ENCODE results near the gene SYCE3. TPM values are rescaled to one million over a fixed set of nuclear protein-coding genes. Genes with fewer than 3 reads are reported as not detected.

SYCE3 gene
- polyA plus RNA-seq, 1 of the 3 experiments (the other 2 are of a cell fraction): 3.6 TPM

GRCh38 chr22:50523458-50523805 is 39.3 kb downstream of the SYCE3 start:
- no peak overlapping the region for H2AFZ ChIP-seq (ENCODE audit: low read depth)
- no peaks in the 10 kb centered on the region for H3K9me3 ChIP-seq
- WGBS (ENCODE audit: low lambda C conversion rate): 93% methylated on average over 16 of the region's 16 CpGs
- no peak for DNase-seq
- H3K27ac ChIP-seq (ENCODE audit: low read depth in 2 of 2, low read length in 1 of 2): no peak overlapping the region
- H4K20me1 ChIP-seq (ENCODE audit: insufficient read depth): peaks cover 8% of the 10 kb centered on the region; the same call in 1 of the 2 replicates
- H3K79me2 ChIP-seq (ENCODE audit: insufficient read depth): peaks cover 18% of the 10 kb centered on the region
- no peak overlapping the region; the same call in 1 of the 2 replicates for H3K4me2 ChIP-seq
- ChIA-PET CTCF (interaction anchor here (0.7 to 3.4 kb wide), 3 partner anchors 25 to 48 kb away, joined by 3 to 53 read pairs (median 6); partner anchors contain the start of gene SYCE3), POLR2A (no interaction called here)
- H3K9ac ChIP-seq: no peak overlapping the region
- H3K27me3 ChIP-seq (ENCODE audit: insufficient read depth): no peaks in the 10 kb centered on the region
- H3K4me3 ChIP-seq (ENCODE audit: low read depth in 2 of 2, low read length in 1 of 2): no peak overlapping the region
- no peak for TF ChIP-seq EZH2phosphoT487 (IDR thresholded peaks at IDR 0.05; ENCODE audit: borderline replicate concordance, low read depth)
- no peak for TF ChIP-seq MAX (IDR thresholded peaks at IDR 0.05; ENCODE audit: low read depth)
- TF ChIP-seq RFX5 (IDR thresholded peaks at IDR 0.05; ENCODE audit: low read length): no peak
- TF ChIP-seq, protein P1, sequence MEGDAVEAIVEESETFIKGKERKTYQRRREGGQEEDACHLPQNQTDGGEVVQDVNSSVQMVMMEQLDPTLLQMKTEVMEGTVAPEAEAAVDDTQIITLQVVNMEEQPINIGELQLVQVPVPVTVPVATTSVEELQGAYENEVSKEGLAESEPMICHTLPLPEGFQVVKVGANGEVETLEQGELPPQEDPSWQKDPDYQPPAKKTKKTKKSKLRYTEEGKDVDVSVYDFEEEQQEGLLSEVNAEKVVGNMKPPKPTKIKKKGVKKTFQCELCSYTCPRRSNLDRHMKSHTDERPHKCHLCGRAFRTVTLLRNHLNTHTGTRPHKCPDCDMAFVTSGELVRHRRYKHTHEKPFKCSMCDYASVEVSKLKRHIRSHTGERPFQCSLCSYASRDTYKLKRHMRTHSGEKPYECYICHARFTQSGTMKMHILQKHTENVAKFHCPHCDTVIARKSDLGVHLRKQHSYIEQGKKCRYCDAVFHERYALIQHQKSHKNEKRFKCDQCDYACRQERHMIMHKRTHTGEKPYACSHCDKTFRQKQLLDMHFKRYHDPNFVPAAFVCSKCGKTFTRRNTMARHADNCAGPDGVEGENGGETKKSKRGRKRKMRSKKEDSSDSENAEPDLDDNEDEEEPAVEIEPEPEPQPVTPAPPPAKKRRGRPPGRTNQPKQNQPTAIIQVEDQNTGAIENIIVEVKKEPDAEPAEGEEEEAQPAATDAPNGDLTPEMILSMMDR (IDR thresholded peaks at IDR 0.05): no peak
- H3F3A ChIP-seq (replicated peaks; ENCODE audit: insufficient read depth): peaks cover 16% of the 10 kb centered on the region
- no peaks in the 10 kb centered on the region for H3K9me2 ChIP-seq
- H3K36me3 ChIP-seq (replicated peaks in 1 of 2; ENCODE audit: control insufficient read depth in 1 of 2, insufficient read depth in 2 of 2, low read length in 1 of 2): peaks cover 7 to 39% of the 10 kb centered on the region in 2 experiments
- peaks cover 7 to 24% of the 10 kb centered on the region in 2 experiments; a peak in 2 of 4 replicates for H3K4me1 ChIP-seq (ENCODE audit: control insufficient read depth in 1 of 2, insufficient read depth in 2 of 2, low read depth in 1 of 2, low read length in 1 of 2)

- ChIA-PET POLR2A (no interaction called here), CTCF (interaction anchor here (2.5 to 3.4 kb wide), 2 partner anchors 25 to 42 kb away, joined by 6 to 53 read pairs; partner anchors contain the start of gene SYCE3)
- peaks cover 8% of the 10 kb centered on the region; the same call in 1 of the 2 replicates for H4K20me1 ChIP-seq (ENCODE audit: insufficient read depth)
- no peaks in the 10 kb centered on the region for H3K9me3 ChIP-seq
- peaks cover 18% of the 10 kb centered on the region for H3K79me2 ChIP-seq (ENCODE audit: insufficient read depth)
- H3F3A ChIP-seq (replicated peaks; ENCODE audit: insufficient read depth): peaks cover 11% of the 10 kb centered on the region
- H3K9ac ChIP-seq: no peak overlapping the region
- no peak overlapping the region for H3K4me2 ChIP-seq
- TF ChIP-seq ELF1 (IDR thresholded peaks at IDR 0.05) (no peak), RFX5 (IDR thresholded peaks at IDR 0.05; ENCODE audit: low read length) (no peak), FOSL2 (IDR thresholded peaks at IDR 0.05; ENCODE audit: borderline replicate concordance, low read depth) (no peak), REST (IDR thresholded peaks at IDR 0.05; ENCODE audit: low read depth, low read length) (no peak), POLR2AphosphoS5 (IDR thresholded peaks at IDR 0.05; ENCODE audit: low read depth, low read length) (no peak), SIN3A (IDR thresholded peaks at IDR 0.05; ENCODE audit: borderline replicate concordance, low read depth, low read length) (no peak), CHD2 (IDR thresholded peaks at IDR 0.05; ENCODE audit: low read length, partially characterized antibody) (no peak), RAD21 (IDR thresholded peaks at IDR 0.05; ENCODE audit: low read length) (no peak)
- no peak overlapping the region for H2AFZ ChIP-seq (ENCODE audit: low read depth)
- no peak overlapping the region for H3K27ac ChIP-seq (ENCODE audit: low read depth in 2 of 2, low read length in 1 of 2)
- WGBS (ENCODE audit: low lambda C conversion rate): 80% methylated on average over 3 of the region's 22 CpGs
- H3K27me3 ChIP-seq (ENCODE audit: insufficient read depth): no peaks in the 10 kb centered on the region
- H3K9me2 ChIP-seq: no peaks in the 10 kb centered on the region
- H3K36me3 ChIP-seq (replicated peaks in 1 of 2; ENCODE audit: control insufficient read depth in 1 of 2, insufficient read depth in 2 of 2, low read length in 1 of 2): peaks cover 7 to 44% of the 10 kb centered on the region in 2 experiments
- peaks cover 7 to 24% of the 10 kb centered on the region in 2 experiments; a peak in 2 of 4 replicates for H3K4me1 ChIP-seq (ENCODE audit: control insufficient read depth in 1 of 2, insufficient read depth in 2 of 2, low read depth in 1 of 2, low read length in 1 of 2)
- no peak overlapping the region for H3K4me3 ChIP-seq (ENCODE audit: low read depth in 2 of 2, low read length in 1 of 2)
- DNase-seq: no peak
These were observed 39.8 kb downstream of the SYCE3 start for GRCh38 chr22:50522806-50523438.
